Measurements from ENCODE around the gene RNF212.
"Not testable (repeated sequence)": the region's sequence is repeated elsewhere in the genome, so short reads cannot be mapped to it uniquely, and the experiment has no call there.

RNF212 gene

DNA sequence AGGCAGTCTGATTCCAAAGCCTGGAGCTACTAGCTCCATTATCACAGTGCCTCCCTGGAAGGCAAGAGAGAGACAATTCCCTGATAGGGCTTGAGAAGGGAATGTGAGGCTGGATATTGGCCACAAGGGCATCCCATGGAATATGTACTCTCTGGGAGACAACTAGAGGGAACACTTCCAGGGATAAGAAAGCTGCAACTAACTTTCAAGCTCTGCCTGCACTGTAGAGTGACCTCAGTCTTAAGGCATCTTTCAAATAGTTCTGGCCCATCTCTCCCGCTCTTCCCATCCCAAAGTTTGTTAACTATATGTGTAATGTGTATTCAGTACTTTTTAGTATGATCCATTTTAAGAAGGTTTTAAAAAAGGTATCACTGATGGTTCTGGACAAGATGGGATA is 13.1 kb upstream of the RNF212 start:
- Histone ChIP-seq H4K20me1 (ENCODE audit: insufficient read depth, low read length) (no peaks in the 10 kb centered on the region), H3K27me3 (ENCODE audit: low read depth, low read length) (peaks cover 32% of the 10 kb centered on the region), H2AFZ (ENCODE audit: low read depth, low read length) (no peak overlapping the region), H3K4me2 (ENCODE audit: low read length) (no peak overlapping the region), H3K27ac (ENCODE audit: low read length) (no peak overlapping the region), H3K36me3 (replicated peaks; ENCODE audit: low read depth, low read length) (no peaks in the 10 kb centered on the region), H3K4me1 (ENCODE audit: low read length) (no peaks in the 10 kb centered on the region), H3K9me3 (ENCODE audit: insufficient read depth, low read length) (no peaks in the 10 kb centered on the region), H3K4me3 (ENCODE audit: low read length) (no peak overlapping the region), H3K9ac (ENCODE audit: low read length) (no peak overlapping the region), H3K79me2 (ENCODE audit: low read length) (no peaks in the 10 kb centered on the region)
- TF ChIP-seq EZH2phosphoT487 (IDR thresholded peaks at IDR 0.05; ENCODE audit: low read depth) = no peak
- TF ChIP-seq, protein P1, sequence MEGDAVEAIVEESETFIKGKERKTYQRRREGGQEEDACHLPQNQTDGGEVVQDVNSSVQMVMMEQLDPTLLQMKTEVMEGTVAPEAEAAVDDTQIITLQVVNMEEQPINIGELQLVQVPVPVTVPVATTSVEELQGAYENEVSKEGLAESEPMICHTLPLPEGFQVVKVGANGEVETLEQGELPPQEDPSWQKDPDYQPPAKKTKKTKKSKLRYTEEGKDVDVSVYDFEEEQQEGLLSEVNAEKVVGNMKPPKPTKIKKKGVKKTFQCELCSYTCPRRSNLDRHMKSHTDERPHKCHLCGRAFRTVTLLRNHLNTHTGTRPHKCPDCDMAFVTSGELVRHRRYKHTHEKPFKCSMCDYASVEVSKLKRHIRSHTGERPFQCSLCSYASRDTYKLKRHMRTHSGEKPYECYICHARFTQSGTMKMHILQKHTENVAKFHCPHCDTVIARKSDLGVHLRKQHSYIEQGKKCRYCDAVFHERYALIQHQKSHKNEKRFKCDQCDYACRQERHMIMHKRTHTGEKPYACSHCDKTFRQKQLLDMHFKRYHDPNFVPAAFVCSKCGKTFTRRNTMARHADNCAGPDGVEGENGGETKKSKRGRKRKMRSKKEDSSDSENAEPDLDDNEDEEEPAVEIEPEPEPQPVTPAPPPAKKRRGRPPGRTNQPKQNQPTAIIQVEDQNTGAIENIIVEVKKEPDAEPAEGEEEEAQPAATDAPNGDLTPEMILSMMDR (IDR thresholded peaks at IDR 0.05; ENCODE audit: low read depth, low read length) = no peak

- H3K9ac ChIP-seq (ENCODE audit: low read length); H3K36me3 ChIP-seq (replicated peaks; ENCODE audit: low read depth, low read length); H4K20me1 ChIP-seq (ENCODE audit: insufficient read depth, low read length); H3K4me1 ChIP-seq (ENCODE audit: low read length); H3K4me3 ChIP-seq (ENCODE audit: low read length); H3K79me2 ChIP-seq (ENCODE audit: low read length); H3K4me2 ChIP-seq (ENCODE audit: low read length); H3K27ac ChIP-seq (ENCODE audit: low read length); H3K9me3 ChIP-seq (ENCODE audit: insufficient read depth, low read length); H2AFZ ChIP-seq (ENCODE audit: low read depth, low read length): not testable (repeated sequence)
- peaks cover 32% of the 10 kb centered on the region for H3K27me3 ChIP-seq (ENCODE audit: low read depth, low read length)
Measured at GRCh38 chr4:1125466-1125865, 12.1 kb upstream of the RNF212 start.

GRCh38 chr4:1124818-1125217 is 11.5 kb upstream of the RNF212 start:
- Histone ChIP-seq H3K36me3 (replicated peaks; ENCODE audit: low read depth, low read length) (no peaks in the 10 kb centered on the region), H3K9ac (ENCODE audit: low read length) (no peak overlapping the region), H3K4me3 (ENCODE audit: low read length) (no peak overlapping the region), H3K4me1 (ENCODE audit: low read length) (no peaks in the 10 kb centered on the region), H3K27ac (ENCODE audit: low read length) (no peak overlapping the region), H3K9me3 (ENCODE audit: insufficient read depth, low read length) (no peaks in the 10 kb centered on the region), H3K27me3 (ENCODE audit: low read depth, low read length) (peaks cover 28% of the 10 kb centered on the region), H2AFZ (ENCODE audit: low read depth, low read length) (no peak overlapping the region), H3K4me2 (ENCODE audit: low read length) (no peak overlapping the region), H4K20me1 (ENCODE audit: insufficient read depth, low read length) (no peaks in the 10 kb centered on the region), H3K79me2 (ENCODE audit: low read length) (no peaks in the 10 kb centered on the region)
- TF ChIP-seq, protein P1 (IDR thresholded peaks at IDR 0.05; ENCODE audit: low read depth, low read length) = no peak
- TF ChIP-seq EZH2phosphoT487 (IDR thresholded peaks at IDR 0.05; ENCODE audit: low read depth) = no peak

DNA sequence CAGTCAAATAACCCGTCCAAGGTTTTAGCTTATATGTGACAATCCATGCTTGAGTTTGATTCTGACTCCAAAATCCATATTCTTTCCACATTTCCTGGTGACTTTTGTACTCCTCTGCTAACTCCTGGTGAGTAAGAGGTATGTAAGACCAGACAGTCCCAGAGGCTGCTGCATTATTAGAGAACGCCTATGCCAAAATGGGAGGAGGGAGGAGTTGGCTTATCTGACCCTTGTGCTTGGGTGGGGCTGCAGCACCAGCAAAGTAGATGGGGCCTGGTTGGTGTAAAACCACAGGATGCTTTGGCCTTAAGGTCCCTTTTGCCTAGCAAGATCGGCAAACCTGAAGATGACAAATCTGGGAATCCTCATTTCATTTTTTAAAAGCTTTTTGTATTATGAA is 9.1 kb upstream of the RNF212 start:
- Histone ChIP-seq H3K4me2 (ENCODE audit: low read length) (no peak overlapping the region), H4K20me1 (ENCODE audit: insufficient read depth, low read length) (no peaks in the 10 kb centered on the region), H3K4me1 (ENCODE audit: low read length) (no peaks in the 10 kb centered on the region), H2AFZ (ENCODE audit: low read depth, low read length) (no peak overlapping the region), H3K36me3 (replicated peaks; ENCODE audit: low read depth, low read length) (no peaks in the 10 kb centered on the region), H3K27me3 (ENCODE audit: low read depth, low read length) (peaks cover 19% of the 10 kb centered on the region), H3K27ac (ENCODE audit: low read length) (no peak overlapping the region), H3K9ac (ENCODE audit: low read length) (no peak overlapping the region), H3K79me2 (ENCODE audit: low read length) (no peaks in the 10 kb centered on the region), H3K9me3 (ENCODE audit: insufficient read depth, low read length) (no peaks in the 10 kb centered on the region), H3K4me3 (ENCODE audit: low read length) (no peak overlapping the region)
- no peak for TF ChIP-seq EZH2phosphoT487 (IDR thresholded peaks at IDR 0.05; ENCODE audit: low read depth)
- TF ChIP-seq, protein P1 (IDR thresholded peaks at IDR 0.05; ENCODE audit: low read depth, low read length) = no peak

DNA sequence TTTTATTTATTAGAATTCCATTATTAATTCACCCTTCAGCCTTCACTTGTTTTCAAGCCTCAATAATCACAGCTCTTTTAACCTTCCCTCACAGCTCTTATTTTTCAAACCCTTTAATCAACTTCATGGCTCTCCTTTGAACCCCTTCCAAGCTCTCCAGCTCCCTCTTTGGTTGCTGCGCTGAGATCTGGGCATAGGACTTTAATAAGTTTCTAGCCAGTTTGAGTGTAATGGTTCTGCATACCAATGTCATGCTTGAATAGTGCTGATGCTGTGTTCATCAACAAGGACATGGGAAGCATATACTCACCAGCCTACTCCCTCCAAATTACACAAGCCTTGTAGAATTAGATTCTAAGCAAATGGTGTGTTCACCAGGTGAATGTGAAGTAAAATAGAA is 3.5 kb upstream of the RNF212 start:
- Histone ChIP-seq H3K27me3 (ENCODE audit: low read depth, low read length) (peaks cover 6% of the 10 kb centered on the region), H3K27ac (ENCODE audit: low read length) (no peak overlapping the region), H3K36me3 (replicated peaks; ENCODE audit: low read depth, low read length) (no peaks in the 10 kb centered on the region), H3K9ac (ENCODE audit: low read length) (no peak overlapping the region), H3K4me2 (ENCODE audit: low read length) (no peak overlapping the region), H4K20me1 (ENCODE audit: insufficient read depth, low read length) (no peaks in the 10 kb centered on the region), H3K4me3 (ENCODE audit: low read length) (no peak overlapping the region), H3K9me3 (ENCODE audit: insufficient read depth, low read length) (no peaks in the 10 kb centered on the region), H2AFZ (ENCODE audit: low read depth, low read length) (no peak overlapping the region), H3K79me2 (ENCODE audit: low read length) (no peaks in the 10 kb centered on the region), H3K4me1 (ENCODE audit: low read length) (no peaks in the 10 kb centered on the region)
- no peak for TF ChIP-seq EZH2phosphoT487 (IDR thresholded peaks at IDR 0.05; ENCODE audit: low read depth)
- TF ChIP-seq, protein P1 (IDR thresholded peaks at IDR 0.05; ENCODE audit: low read depth, low read length) = no peak

Data from OCI-LY3 (cell line).